Endodermal cell (in vitro differentiated cells): ENCODE data around the gene COLGALT1. TPM values are rescaled to one million over a fixed set of nuclear protein-coding genes. Genes with fewer than 3 reads are reported as not detected.

ENCODE experiments used
- DNase-seq: peaks from one replicate; pipeline ENCODE4 v3.0.0-alpha.2; 2017
- H3K27ac ChIP-seq: 2 replicates; pipeline ENCODE4 v1.5.1; 2013; ENCODE audit warnings: mild to moderate bottlenecking, low read depth, low read length, moderate library complexity
- H3K27me3 ChIP-seq: 2 replicates; pipeline ENCODE4 v1.6.1; 2013; ENCODE audit warnings: mild to moderate bottlenecking, low read length, moderate library complexity; ENCODE audit not compliant: insufficient read depth, control insufficient read depth, poor library complexity, severe bottlenecking
- H3K36me3 ChIP-seq: 2 replicates; pipeline ENCODE4 v1.7.0; 2013; ENCODE audit warnings: mild to moderate bottlenecking, low read length, moderate library complexity; ENCODE audit not compliant: control insufficient read depth, insufficient read depth
- H3K4me1 ChIP-seq: one replicate; pipeline ENCODE4 v1.7.0; 2013; ENCODE audit warnings: low read length; ENCODE audit not compliant: control insufficient read depth, insufficient read depth
- H3K4me3 ChIP-seq: 2 replicates; pipeline ENCODE4 v1.5.1; 2013; ENCODE audit warnings: mild to moderate bottlenecking, low read length, moderate library complexity
- H3K9ac ChIP-seq: 2 replicates; pipeline ENCODE4 v1.6.1; 2013; ENCODE audit warnings: mild to moderate bottlenecking, low read length, moderate library complexity; ENCODE audit not compliant: poor library complexity, severe bottlenecking; ENCODE audit errors: extremely low read depth
- H3K9me3 ChIP-seq: 2 replicates; pipeline ENCODE4 v1.6.1; 2013; ENCODE audit warnings: mild to moderate bottlenecking, low read length, moderate library complexity; ENCODE audit not compliant: control insufficient read depth
- H3K27ac Mint-ChIP-seq: 2 replicates; pipeline ENCODE4 v1.8.0; 2020; ENCODE audit warnings: mixed read lengths
- H3K27me3 Mint-ChIP-seq: 2 replicates; pipeline ENCODE4 v1.8.0; 2021; ENCODE audit warnings: mild to moderate bottlenecking, mixed read lengths; ENCODE audit not compliant: insufficient read depth
- H3K36me3 Mint-ChIP-seq: 2 replicates; pipeline ENCODE4 v1.8.0; 2020; ENCODE audit warnings: low read depth, mixed read lengths
- H3K4me1 Mint-ChIP-seq: 2 replicates; pipeline ENCODE4 v1.8.0; 2020; ENCODE audit warnings: mixed read lengths
- H3K4me3 Mint-ChIP-seq: 2 replicates; pipeline ENCODE4 v1.8.0; 2020; ENCODE audit warnings: mild to moderate bottlenecking, moderate library complexity, mixed read lengths
- H3K9me3 Mint-ChIP-seq: 2 replicates; pipeline ENCODE4 v1.8.0; 2020; ENCODE audit warnings: mild to moderate bottlenecking, mixed read lengths
- WGBS, 2 experiments: methylation state at CpG; one replicate each; pipeline versions ENCODE4 v1.1.5 to v1.1.7; 2013; ENCODE audit warnings: missing lambda C conversion rate in 2 of 2, mixed read lengths in 1 of 2; ENCODE audit not compliant: insufficient coverage in 1 of 2, insufficient read length in 1 of 2; 5-methylcytosine and 5-hydroxymethylcytosine counted together
- total RNA-seq, 2 donors: library from RNA; stranded (reverse); fragmentation: NEBNext Ultra II Directional in 1 of 2; extraction: Animal tissue kit (Norgen Biotek cat#: 25700) in 1 of 2; gene quantifications; 2 replicates in 1 of 2; 3 replicates in 1 of 2; pipeline ENCODE4 v1.2.1, GENCODE V29; 2021
- TF ChIP-seq, protein P1 (sequence below): fragments of 200-600 bp; sonication (generic); conservative IDR thresholded peaks from 2 replicates; pipeline ENCODE4 v1.5.0; 2021; ENCODE audit warnings: antibody characterized with exemption, mild to moderate bottlenecking

COLGALT1 gene
- total RNA-seq, 2 donors from 2014 or later = 61.2 to 68.3 TPM

DNA sequence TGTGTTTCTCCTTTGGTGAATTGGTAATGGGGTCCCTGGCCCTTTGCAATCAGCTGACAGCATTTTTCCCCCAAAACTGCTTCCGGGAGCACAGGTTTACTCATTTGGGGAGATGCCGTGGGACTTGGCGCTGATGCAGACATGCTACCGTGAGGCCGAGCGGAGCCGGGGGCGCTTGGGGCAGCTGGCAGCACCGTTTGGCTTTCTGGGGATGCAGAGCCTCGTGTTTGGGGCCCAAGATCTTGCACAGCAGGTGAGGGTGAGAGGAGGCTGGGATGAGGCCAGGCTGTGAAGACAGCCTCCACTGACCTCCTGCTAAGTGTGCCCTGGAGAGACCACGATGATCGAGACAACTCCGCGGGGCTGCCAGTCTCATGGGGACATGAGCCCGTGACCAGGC is 13.4 kb upstream of the COLGALT1 start:
- whole genome bisulfite sequencing, 2 experiments = 86 to 94% methylated on average over 8 to 15 of the region's 15 CpGs
- H3K27ac ChIP-seq = no peak overlapping the region
- no peak for DNase-seq
- peaks cover 9% of the 10 kb centered on the region for H3K27me3 ChIP-seq
- no peaks in the 10 kb centered on the region for H3K4me1 Mint-ChIP-seq
- no peaks in the 10 kb centered on the region for H3K4me1 ChIP-seq
- H3K36me3 Mint-ChIP-seq = no peaks in the 10 kb centered on the region
- TF ChIP-seq, protein P1, sequence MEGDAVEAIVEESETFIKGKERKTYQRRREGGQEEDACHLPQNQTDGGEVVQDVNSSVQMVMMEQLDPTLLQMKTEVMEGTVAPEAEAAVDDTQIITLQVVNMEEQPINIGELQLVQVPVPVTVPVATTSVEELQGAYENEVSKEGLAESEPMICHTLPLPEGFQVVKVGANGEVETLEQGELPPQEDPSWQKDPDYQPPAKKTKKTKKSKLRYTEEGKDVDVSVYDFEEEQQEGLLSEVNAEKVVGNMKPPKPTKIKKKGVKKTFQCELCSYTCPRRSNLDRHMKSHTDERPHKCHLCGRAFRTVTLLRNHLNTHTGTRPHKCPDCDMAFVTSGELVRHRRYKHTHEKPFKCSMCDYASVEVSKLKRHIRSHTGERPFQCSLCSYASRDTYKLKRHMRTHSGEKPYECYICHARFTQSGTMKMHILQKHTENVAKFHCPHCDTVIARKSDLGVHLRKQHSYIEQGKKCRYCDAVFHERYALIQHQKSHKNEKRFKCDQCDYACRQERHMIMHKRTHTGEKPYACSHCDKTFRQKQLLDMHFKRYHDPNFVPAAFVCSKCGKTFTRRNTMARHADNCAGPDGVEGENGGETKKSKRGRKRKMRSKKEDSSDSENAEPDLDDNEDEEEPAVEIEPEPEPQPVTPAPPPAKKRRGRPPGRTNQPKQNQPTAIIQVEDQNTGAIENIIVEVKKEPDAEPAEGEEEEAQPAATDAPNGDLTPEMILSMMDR = no peak
- no peak overlapping the region for H3K27ac Mint-ChIP-seq
- H3K36me3 ChIP-seq = no peaks in the 10 kb centered on the region
- no peak overlapping the region for H3K9ac ChIP-seq
- no peak overlapping the region for H3K4me3 ChIP-seq
- peaks cover 4% of the 10 kb centered on the region for H3K9me3 Mint-ChIP-seq
- no peaks in the 10 kb centered on the region for H3K9me3 ChIP-seq
- no peak overlapping the region for H3K4me3 Mint-ChIP-seq
- H3K27me3 Mint-ChIP-seq = peaks cover 49% of the 10 kb centered on the region

DNA sequence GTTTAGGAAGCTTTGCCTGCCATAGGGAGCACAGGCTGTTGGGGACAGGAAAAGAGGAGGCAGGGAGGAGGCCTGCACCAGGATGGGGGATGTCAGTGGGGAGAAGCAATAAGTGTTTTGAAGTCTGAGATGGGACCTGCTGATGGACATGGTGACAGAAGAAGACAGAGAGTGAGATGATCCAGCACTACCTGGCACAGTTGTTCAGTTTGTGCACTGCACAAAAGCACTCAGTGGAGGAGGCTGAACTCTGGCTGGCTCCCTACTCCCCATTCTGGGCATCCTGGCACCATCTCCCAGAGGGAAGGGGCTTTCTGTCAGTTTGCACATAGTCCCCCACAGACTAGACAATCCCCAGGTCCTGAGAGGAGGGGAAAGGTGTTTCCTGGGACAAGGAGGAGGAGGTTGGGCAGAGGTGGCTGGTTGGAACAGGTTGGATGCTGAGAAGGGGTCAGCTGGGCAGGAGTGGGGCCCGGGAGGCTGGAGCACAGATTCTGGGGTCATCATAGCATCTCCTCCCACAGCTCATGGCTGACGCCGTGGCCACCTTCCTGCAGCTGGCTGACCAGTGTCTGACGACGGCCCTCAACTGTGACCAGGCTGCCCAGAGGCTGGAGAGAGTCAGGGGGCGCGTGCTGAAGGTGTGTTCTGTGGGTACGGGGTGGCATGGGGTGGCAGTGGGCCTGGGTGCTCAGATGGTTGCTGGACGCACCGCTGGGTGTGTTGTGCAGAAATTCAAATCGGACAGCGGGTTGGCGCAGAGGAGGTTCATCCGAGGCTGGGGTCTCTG is 12.5 kb upstream of the COLGALT1 start:
- Mint-ChIP-seq H3K36me3 (no peaks in the 10 kb centered on the region), H3K27ac (no peak overlapping the region), H3K9me3 (peaks cover 4% of the 10 kb centered on the region), H3K4me1 (no peaks in the 10 kb centered on the region), H3K4me3 (no peak overlapping the region), H3K27me3 (peaks cover 39% of the 10 kb centered on the region)
- Histone ChIP-seq H3K9ac (no peak overlapping the region), H3K9me3 (no peaks in the 10 kb centered on the region), H3K4me3 (no peak overlapping the region), H3K36me3 (no peaks in the 10 kb centered on the region), H3K27ac (no peak overlapping the region), H3K27me3 (peaks cover 9% of the 10 kb centered on the region), H3K4me1 (no peaks in the 10 kb centered on the region)
- TF ChIP-seq, protein P1 = no peak
- DNase-seq = no peak
- 86 to 94% methylated on average over 8 to 14 of the region's 14 CpGs for WGBS, 2 experiments

DNA sequence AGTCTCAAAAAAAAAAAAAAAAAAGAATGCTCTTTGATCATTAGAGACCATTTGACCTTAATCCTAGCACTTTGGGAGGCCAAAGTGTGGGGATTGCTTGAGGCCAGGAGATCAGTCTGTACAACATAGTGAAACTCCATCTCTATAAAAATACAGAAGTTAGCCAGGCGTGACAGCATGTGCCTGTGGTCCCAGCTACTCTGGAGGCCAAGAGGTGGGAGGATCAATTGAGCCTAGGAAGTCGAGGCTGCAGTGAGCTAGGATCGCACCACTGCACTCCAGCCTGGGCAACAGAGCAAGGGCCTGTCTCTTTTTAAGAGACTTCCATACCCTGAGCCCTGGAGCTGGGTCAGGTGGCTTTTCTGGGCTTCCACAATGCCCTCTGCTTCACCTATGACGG is 11.5 kb upstream of the COLGALT1 start:
- peaks cover under 1% of the 10 kb centered on the region for H3K27me3 ChIP-seq
- WGBS, 2 experiments = 72 to 73% methylated on average over 3 to 4 of the region's 4 CpGs
- Mint-ChIP-seq H3K4me1 (no peaks in the 10 kb centered on the region), H3K9me3 (peaks cover 4% of the 10 kb centered on the region), H3K36me3 (no peaks in the 10 kb centered on the region), H3K27me3 (peaks cover 30% of the 10 kb centered on the region), H3K27ac (no peak overlapping the region), H3K4me3 (no peak overlapping the region)
- H3K9me3 ChIP-seq = no peaks in the 10 kb centered on the region
- no peak for DNase-seq
- no peaks in the 10 kb centered on the region for H3K36me3 ChIP-seq
- H3K4me1 ChIP-seq = no peaks in the 10 kb centered on the region
- TF ChIP-seq, protein P1 = no peak
- no peak overlapping the region for H3K27ac ChIP-seq
- no peak overlapping the region for H3K4me3 ChIP-seq
- H3K9ac ChIP-seq = no peak overlapping the region
